ENCODE data around the gene TBXAS1.

The TBXAS1 gene

DNA sequence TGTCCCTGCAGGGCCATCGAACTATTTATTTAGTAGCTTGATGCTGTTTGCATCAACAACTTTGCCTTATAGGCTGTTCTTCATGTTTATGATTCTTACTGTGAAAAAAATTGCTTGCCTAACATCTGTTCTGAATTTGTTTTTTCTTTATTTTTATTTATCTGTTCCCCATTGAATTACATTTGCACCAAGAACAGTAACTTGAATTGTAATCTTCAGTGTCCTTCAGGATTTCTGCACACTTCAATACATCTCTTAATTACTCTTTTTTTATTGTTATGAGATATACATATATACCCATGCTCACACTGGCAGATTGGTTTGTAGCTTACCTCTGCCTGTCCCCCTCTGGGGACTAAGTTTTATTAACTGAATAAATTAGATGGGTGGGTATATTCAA is 64.4 kb downstream of the TBXAS1 start:
- Histone ChIP-seq H3K9me3 (replicated peaks in 1 of 11) (peaks cover 0 to 12% (median 0%) of the 10 kb centered on the region in 11 experiments; a peak in 6 of 22 replicates), H3K27me3 (no peaks in the 10 kb centered on the region), H3K27ac (no peak overlapping the region), H3K4me1 (peaks cover 2 to 45% (median 20%) of the 10 kb centered on the region in 10 experiments; a peak in 19 of 20 replicates), H3K36me3 (peaks cover 0 to 31% (median 0%) of the 10 kb centered on the region in 11 experiments; a peak in 4 of 22 replicates), H4K20me1 (peaks cover 0 to 9% (median 0%) of the 10 kb centered on the region in 11 experiments; a peak in 3 of 22 replicates), H3K4me2 (peak overlapping the region in 4 of 11 experiments; percentile 62 to 83 (median 69); a peak in 6 of 22 replicates), H3K4me3 (no peak overlapping the region), H3K9ac (no peak overlapping the region)
- no peak for TF ChIP-seq Cebpa-rat (IDR thresholded peaks at IDR 0.05)

DNA sequence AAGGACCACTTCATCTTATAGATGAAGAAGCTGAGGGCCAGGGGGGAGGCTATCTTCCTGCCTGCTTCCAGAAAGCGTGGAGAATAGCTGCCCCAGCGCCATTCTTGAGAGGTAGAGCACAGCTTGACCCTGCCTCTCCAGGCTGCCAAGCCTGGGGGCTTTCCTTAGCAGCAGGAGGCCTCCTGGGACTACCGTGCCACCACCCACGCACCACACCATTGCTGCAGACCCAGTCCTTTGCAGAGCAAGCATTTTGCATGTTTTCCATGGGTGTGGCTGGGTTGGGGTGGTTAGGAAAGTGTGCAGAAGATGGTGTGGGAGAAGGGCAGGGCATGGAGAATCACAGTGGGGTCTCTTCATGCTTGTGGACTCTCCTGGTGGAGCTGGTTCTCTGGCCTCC is 64.9 kb downstream of the TBXAS1 start:
- no peak for TF ChIP-seq Cebpa-rat (IDR thresholded peaks at IDR 0.05)
- no peak overlapping the region for H3K27ac ChIP-seq
- peaks cover 0 to 10% (median 0%) of the 10 kb centered on the region in 11 experiments; a peak in 6 of 22 replicates for H3K9me3 ChIP-seq (replicated peaks in 1 of 11)
- no peaks in the 10 kb centered on the region for H3K27me3 ChIP-seq
- no peak overlapping the region for H3K9ac ChIP-seq
- peaks cover 0 to 34% (median 0%) of the 10 kb centered on the region in 11 experiments; a peak in 4 of 22 replicates for H3K36me3 ChIP-seq
- H3K4me2 ChIP-seq: peak overlapping the region; percentile 16 to 83 (median 51); a peak in 18 of 22 replicates
- no peak overlapping the region for H3K4me3 ChIP-seq
- peaks cover 7 to 45% (median 22%) of the 10 kb centered on the region in 10 experiments; a peak in 19 of 20 replicates for H3K4me1 ChIP-seq
- H4K20me1 ChIP-seq: peaks cover 0 to 9% (median 0%) of the 10 kb centered on the region in 11 experiments; a peak in 3 of 22 replicates

DNA sequence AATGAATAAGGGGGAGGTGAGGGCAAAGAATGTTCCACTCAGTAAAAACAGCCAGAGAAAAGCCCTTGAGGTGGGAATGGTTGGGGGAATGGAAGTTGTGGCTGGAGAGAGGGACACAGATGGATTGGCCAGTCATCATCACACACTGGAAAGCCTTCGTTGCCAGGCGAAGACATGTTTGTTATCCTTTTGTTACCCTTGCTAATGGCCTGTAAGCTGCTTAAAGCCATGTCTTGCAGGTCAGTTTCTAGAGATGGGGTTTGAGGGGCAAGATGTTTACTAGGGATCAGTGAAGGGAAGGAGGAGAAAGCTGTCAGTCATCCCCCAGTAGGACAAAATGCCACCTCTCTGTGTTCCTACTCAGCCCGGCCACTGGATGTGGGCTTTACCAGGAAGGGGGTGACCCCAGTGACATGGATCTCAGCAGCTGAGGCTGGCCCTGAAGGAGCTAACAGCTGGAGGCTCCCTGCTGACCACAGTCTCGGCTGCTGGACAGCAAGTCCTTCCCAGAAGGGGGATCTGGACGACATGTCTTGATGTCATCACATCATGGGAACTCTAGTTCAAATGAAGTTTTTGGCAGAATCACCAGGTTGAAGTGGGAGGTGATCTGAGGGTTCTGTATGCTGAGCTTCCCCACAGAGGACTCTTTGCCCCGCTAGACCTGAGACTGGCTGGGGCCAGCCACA is 66.2 kb downstream of the TBXAS1 start:
- H3K9ac ChIP-seq: no peak overlapping the region
- H3K36me3 ChIP-seq: peaks cover 0 to 28% (median 0%) of the 10 kb centered on the region in 11 experiments; a peak in 4 of 22 replicates
- TF ChIP-seq Cebpa-rat (IDR thresholded peaks at IDR 0.05): no peak
- H3K4me1 ChIP-seq: peaks cover 12 to 42% (median 24%) of the 10 kb centered on the region in 10 experiments; a peak in 19 of 20 replicates
- peaks cover 0 to 9% (median 0%) of the 10 kb centered on the region in 11 experiments; a peak in 3 of 22 replicates for H4K20me1 ChIP-seq
- H3K4me2 ChIP-seq: peak overlapping the region in 7 of 11 experiments; percentile 48 to 83 (median 62); a peak in 14 of 22 replicates
- H3K27me3 ChIP-seq: no peaks in the 10 kb centered on the region
- no peak overlapping the region for H3K27ac ChIP-seq
- H3K4me3 ChIP-seq: no peak overlapping the region
- H3K9me3 ChIP-seq (replicated peaks in 1 of 11): peaks cover 0 to 7% (median 0%) of the 10 kb centered on the region in 11 experiments; a peak in 4 of 22 replicates

- Histone ChIP-seq H3K4me1 (peaks cover 13 to 50% (median 27%) of the 10 kb centered on the region in 10 experiments; a peak in 19 of 20 replicates), H3K27me3 (no peaks in the 10 kb centered on the region), H3K36me3 (peaks cover 0 to 23% (median 0%) of the 10 kb centered on the region in 11 experiments; a peak in 3 of 22 replicates), H3K4me2 (no peak overlapping the region), H3K4me3 (no peak overlapping the region), H3K9me3 (replicated peaks in 1 of 11) (peaks cover 0 to 15% (median 0%) of the 10 kb centered on the region in 11 experiments; a peak in 7 of 22 replicates), H3K9ac (no peak overlapping the region), H3K27ac (no peak overlapping the region), H4K20me1 (peaks cover 0 to 9% (median 0%) of the 10 kb centered on the region in 11 experiments; a peak in 3 of 22 replicates)
- no peak for TF ChIP-seq Cebpa-rat (IDR thresholded peaks at IDR 0.05)
These were observed 67.2 kb downstream of the TBXAS1 start for GRCh38 chr7:139896288-139896687.

- Histone ChIP-seq H3K36me3 (peaks cover 0 to 19% (median 0%) of the 10 kb centered on the region in 11 experiments; a peak in 3 of 22 replicates), H4K20me1 (peaks cover 0 to 9% (median 0%) of the 10 kb centered on the region in 11 experiments; a peak in 3 of 22 replicates), H3K4me1 (peaks cover 17 to 56% (median 32%) of the 10 kb centered on the region in 10 experiments), H3K9me3 (replicated peaks in 1 of 11) (peaks cover 0 to 19% (median 4%) of the 10 kb centered on the region in 11 experiments; a peak in 9 of 22 replicates), H3K27me3 (no peaks in the 10 kb centered on the region), H3K4me2 (no peak overlapping the region), H3K4me3 (no peak overlapping the region), H3K9ac (no peak overlapping the region), H3K27ac (no peak overlapping the region)
- TF ChIP-seq Cebpa-rat (IDR thresholded peaks at IDR 0.05): no peak
These were observed 67.8 kb downstream of the TBXAS1 start for GRCh38 chr7:139896831-139897230.

DNA sequence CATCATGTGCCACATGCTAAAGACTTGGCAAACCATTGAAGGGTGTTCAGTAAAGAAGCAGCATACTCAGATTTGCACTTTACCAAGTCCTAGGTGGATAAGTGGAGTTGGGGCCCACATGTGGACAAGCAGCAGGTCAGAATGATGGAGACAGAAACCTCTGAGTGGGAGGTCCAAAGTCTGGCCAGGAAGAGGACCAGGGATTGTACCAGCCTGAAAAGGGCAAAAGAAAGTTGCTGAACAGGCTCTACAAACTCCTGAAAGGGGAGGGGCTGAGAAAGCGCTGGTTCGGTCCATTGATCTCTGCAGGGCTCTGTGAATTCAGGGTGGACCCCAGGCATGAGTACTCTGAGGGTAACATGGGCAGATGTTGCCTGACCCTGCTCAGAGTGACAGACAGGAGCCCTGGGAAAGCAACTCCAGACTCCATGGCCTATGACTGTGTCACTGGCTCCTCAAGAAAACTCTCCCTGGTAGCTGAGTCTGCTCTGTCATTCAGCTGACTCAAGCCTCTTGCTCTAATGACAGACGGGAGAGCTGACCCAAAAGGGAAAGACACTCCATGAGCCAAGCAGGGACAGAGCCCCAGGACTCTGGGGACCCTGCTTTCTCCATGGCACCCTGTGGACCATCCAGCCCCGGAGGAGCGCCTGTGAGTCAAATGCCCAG is 68.5 kb downstream of the TBXAS1 start:
- peak overlapping the region in 4 of 11 experiments; percentile 18 to 54 (median 36); a peak in 5 of 22 replicates for H3K4me2 ChIP-seq

DNA sequence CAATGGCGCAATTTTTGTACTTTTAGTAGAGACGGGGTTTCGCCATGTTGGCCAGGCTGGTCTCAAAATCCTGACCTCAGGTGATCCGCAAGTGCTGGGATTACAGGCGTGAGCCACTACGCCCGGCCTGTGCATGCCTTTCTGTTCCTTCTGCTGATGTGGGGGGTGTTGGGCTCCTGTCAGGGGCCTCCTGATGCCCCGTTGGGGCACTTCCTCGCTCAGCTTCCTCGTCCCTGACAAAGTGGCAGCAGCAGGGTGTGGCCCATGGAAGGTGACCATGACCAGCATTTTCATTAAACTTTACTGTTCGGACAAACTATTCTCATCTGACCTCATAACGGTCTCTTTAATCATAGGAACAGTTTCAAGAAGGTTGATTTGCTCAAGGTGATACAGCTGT is 69.4 kb downstream of the TBXAS1 start:
- H3K4me2 ChIP-seq: peak overlapping the region in 8 of 11 experiments; percentile 0 to 54 (median 25); a peak in 8 of 22 replicates
- peaks cover 17 to 58% (median 34%) of the 10 kb centered on the region in 10 experiments for H3K4me1 ChIP-seq
- no peak for TF ChIP-seq Cebpa-rat (IDR thresholded peaks at IDR 0.05)
- peaks cover 0 to 9% (median 0%) of the 10 kb centered on the region in 11 experiments; a peak in 3 of 22 replicates for H4K20me1 ChIP-seq
- H3K27me3 ChIP-seq: no peaks in the 10 kb centered on the region
- H3K9me3 ChIP-seq (replicated peaks in 1 of 11): peaks cover 11 to 35% (median 17%) of the 10 kb centered on the region in 11 experiments
- H3K36me3 ChIP-seq: peaks cover 0 to 24% (median 0%) of the 10 kb centered on the region in 11 experiments; a peak in 3 of 22 replicates
- H3K9ac ChIP-seq: no peak overlapping the region
- H3K27ac ChIP-seq: no peak overlapping the region
- no peak overlapping the region for H3K4me3 ChIP-seq

More for the DNA sequence above, 68.5 kb downstream of the TBXAS1 start:
- peaks cover 2 to 26% (median 8%) of the 10 kb centered on the region in 11 experiments; a peak in 20 of 22 replicates for H3K9me3 ChIP-seq (replicated peaks in 1 of 11)
- H4K20me1 ChIP-seq: peaks cover 0 to 9% (median 0%) of the 10 kb centered on the region in 11 experiments; a peak in 3 of 22 replicates
- H3K9ac ChIP-seq: no peak overlapping the region
- H3K27me3 ChIP-seq: no peaks in the 10 kb centered on the region
- peaks cover 17 to 60% (median 34%) of the 10 kb centered on the region in 10 experiments for H3K4me1 ChIP-seq
- no peak overlapping the region for H3K27ac ChIP-seq
- no peak overlapping the region for H3K4me3 ChIP-seq
- TF ChIP-seq Cebpa-rat (IDR thresholded peaks at IDR 0.05): no peak
- H3K36me3 ChIP-seq: peaks cover 0 to 19% (median 0%) of the 10 kb centered on the region in 11 experiments; a peak in 3 of 22 replicates

DNA sequence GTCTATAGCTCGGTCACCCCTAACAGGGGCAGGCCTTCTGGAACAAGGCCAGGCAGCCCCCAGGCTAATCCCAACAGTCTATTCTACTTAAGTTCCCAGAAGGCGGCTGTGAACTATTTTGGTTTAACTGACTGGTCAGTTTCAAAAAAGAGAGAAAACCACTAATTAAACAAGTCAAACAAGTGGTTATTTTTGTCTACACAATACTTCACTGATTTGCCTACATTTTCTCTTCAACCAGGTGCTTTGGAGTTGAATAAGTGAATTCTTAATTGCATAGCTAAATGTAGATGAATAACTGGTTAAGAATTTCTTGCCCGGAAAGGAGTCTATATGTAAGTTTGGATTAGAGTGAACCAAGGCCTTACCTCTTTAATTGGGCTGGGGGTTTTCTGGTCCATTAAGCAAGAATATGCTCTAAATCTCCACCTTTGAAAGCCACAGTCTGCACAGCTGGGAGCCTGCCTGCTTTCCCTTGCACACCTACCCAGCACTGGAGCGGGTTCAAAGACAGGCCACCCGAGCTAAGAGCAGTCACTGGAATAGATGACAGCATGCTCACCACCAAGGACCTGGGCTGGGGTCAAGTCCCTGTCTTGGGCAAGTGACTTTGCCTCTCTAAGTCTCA is 70.4 kb downstream of the TBXAS1 start:
- Histone ChIP-seq H3K4me1 (peaks cover 14 to 49% (median 26%) of the 10 kb centered on the region in 10 experiments), H3K36me3 (peaks cover 0 to 27% (median 0%) of the 10 kb centered on the region in 11 experiments; a peak in 3 of 22 replicates), H3K27me3 (no peaks in the 10 kb centered on the region), H4K20me1 (peaks cover 0 to 12% (median 0%) of the 10 kb centered on the region in 11 experiments; a peak in 2 of 22 replicates), H3K4me2 (peak overlapping the region in 2 of 11 experiments; percentile 0 to 21; a peak in 1 of 22 replicates), H3K9me3 (replicated peaks in 1 of 11) (peaks cover 14 to 36% (median 21%) of the 10 kb centered on the region in 11 experiments), H3K27ac (no peak overlapping the region), H3K9ac (no peak overlapping the region), H3K4me3 (no peak overlapping the region)
- TF ChIP-seq Cebpa-rat (IDR thresholded peaks at IDR 0.05): no peak

Data from BLaER1 treated with 17β-estradiol and CSF1 and Interleukin-3, amounts not matched to agents 10 nM and 100 nM (cell line).